K562 (cell line): ENCODE measurements around the gene RAD51AP2. TPM values are rescaled to one million over a fixed set of nuclear protein-coding genes. Genes with fewer than 3 reads are reported as not detected.

Experiments
- ATAC-seq: fragments of 200-7000 bp; cut with Tn5 transposase; 3 replicates; pipeline ENCODE4 v1.9.1; 2020; ENCODE audit warnings: moderate library complexity
- BruUV-seq: library from RNA; stranded (reverse); fragments of 400-500 nt; replicated peaks from 2 replicates; lab custom pipeline; 2021; lab: Mats Ljungman, UMichigan
- CTCF ChIA-PET: fragments of 300-600 bp; formaldehyde crosslinking; extraction: SDS; loops from one replicate; lab custom pipeline; 2021; ENCODE audit warnings: low intra/inter-chr PET ratio; lab: Yijun Ruan, JAX
- POLR2A ChIA-PET: fragments of 300-600, 350-650 bp; sonication (Branson Sonifier 250); formaldehyde crosslinking; extraction: SDS; loops from one replicate; lab custom pipeline; 2021; ENCODE audit warnings: antibody characterized with exemption, inconsistent platforms; lab: Yijun Ruan, JAX
- DNase-seq, 4 experiments: peaks; one replicate each; pipeline versions ENCODE4 v3.0.0 to v3.0.0-alpha.2; 2011 to 2018; ENCODE audit warnings: low spot score in 3 of 4, mixed read lengths in 3 of 4; ENCODE audit errors: extremely low read depth in 1 of 4
- FAIRE-seq: peaks from 2 replicates; lab custom pipeline; 2011; peaks lifted over from hg19 to GRCh38; lab: Jason Lieb, UNC
- H2AFZ ChIP-seq: 2 replicates; pipeline ENCODE4 v1.6.0; 2011; ENCODE audit warnings: low read depth, low read length, control low read depth, inconsistent platforms
- H3K27ac ChIP-seq: fragments of 200-600 bp; 3 replicates; pipeline ENCODE4 v1.8.0; 2011; ENCODE audit warnings: low read depth, mild to moderate bottlenecking, control low read depth, inconsistent platforms, low read length, moderate library complexity, mixed read lengths; ENCODE audit errors: extremely low read depth
- H3K27me3 ChIP-seq, 2 experiments: fragments of 300-600 bp in 1 of 2; 2 replicates in 1 of 2; 3 replicates in 1 of 2; pipeline versions ENCODE4 v1.6.0 to v1.8.0; 2011; ENCODE audit warnings: inconsistent platforms in 2 of 2, low read length in 2 of 2, mild to moderate bottlenecking in 1 of 2, mixed read lengths in 1 of 2, moderate library complexity in 1 of 2; ENCODE audit not compliant: control insufficient read depth in 2 of 2, insufficient read depth in 2 of 2
- H3K36me3 ChIP-seq: fragments of 300-600 bp; 3 replicates; pipeline ENCODE4 v1.8.0; 2011; ENCODE audit warnings: mild to moderate bottlenecking, low read length, inconsistent platforms; ENCODE audit not compliant: control insufficient read depth, insufficient read depth
- H3K4me1 ChIP-seq, 2 experiments: fragments of 200-600 bp in 1 of 2; replicated peaks in 1 of 2; 2 replicates in 1 of 2; 3 replicates in 1 of 2; pipeline versions ENCODE4 v1.5.1 to v1.8.0; 2011; ENCODE audit warnings: inconsistent platforms in 2 of 2, low read length in 2 of 2, mild to moderate bottlenecking in 1 of 2, mixed read lengths in 1 of 2, moderate library complexity in 1 of 2; ENCODE audit not compliant: control insufficient read depth in 2 of 2, insufficient read depth in 2 of 2
- H3K4me2 ChIP-seq: 2 replicates; pipeline ENCODE4 v1.6.1; 2011; ENCODE audit warnings: low read length, control low read depth, inconsistent platforms, mixed read lengths; ENCODE audit not compliant: insufficient read depth
- H3K4me3 ChIP-seq: fragments of 200-600 bp; sonication (generic), shearing (Covaris generic); 2 replicates; pipeline ENCODE4 v1.5.1; 2016; ENCODE audit warnings: control low read depth, inconsistent platforms
- H3K79me2 ChIP-seq: fragments of 200-600 bp; 3 replicates; pipeline ENCODE4 v1.8.0; 2011; ENCODE audit warnings: low read length, inconsistent platforms; ENCODE audit not compliant: control insufficient read depth, insufficient read depth
- H3K9ac ChIP-seq, 2 experiments: 2 replicates each; pipeline versions ENCODE4 v1.6.0 to v1.6.1; 2011; ENCODE audit warnings: low read depth in 2 of 2, low read length in 2 of 2, control low read depth in 1 of 2, inconsistent platforms in 1 of 2, mild to moderate bottlenecking in 1 of 2, mixed read lengths in 1 of 2; ENCODE audit not compliant: insufficient read depth in 1 of 2
- H3K9me1 ChIP-seq: one replicate; pipeline ENCODE4 v1.6.0; 2011; ENCODE audit warnings: inconsistent platforms, mild to moderate bottlenecking, low read length, moderate library complexity; ENCODE audit not compliant: control insufficient read depth, insufficient read depth
- H3K9me3 ChIP-seq: replicated peaks from 2 replicates; pipeline ENCODE4 v1.5.1; 2011; ENCODE audit warnings: low read depth, low read length, inconsistent platforms; ENCODE audit not compliant: control insufficient read depth, insufficient read depth
- H4K20me1 ChIP-seq: replicated peaks from 2 replicates; pipeline ENCODE4 v1.6.1; 2011; ENCODE audit warnings: low read length, inconsistent platforms, mixed read lengths; ENCODE audit not compliant: control insufficient read depth, insufficient read depth
- DPF2 ChIP-seq: fragments of 450-650 bp; IDR thresholded peaks from 2 replicates; pipeline ENCODE4 v1.6.1; 2016
- FOXA1 ChIP-seq: fragments of 450-650 bp; IDR thresholded peaks from 2 replicates; pipeline ENCODE4 v1.6.1; 2016; ENCODE audit warnings: mild to moderate bottlenecking, borderline replicate concordance
- GABPB1 ChIP-seq: sonication (generic); formaldehyde crosslinking; IDR thresholded peaks from 2 replicates; pipeline ENCODE4 v1.8.0; 2022; ENCODE audit warnings: mild to moderate bottlenecking, missing genetic modification reagents
- GTF2E2 ChIP-seq: fragments of 200-800 bp; sonication (Bioruptor generic); IDR thresholded peaks from 2 replicates; pipeline ENCODE4 v1.6.1; 2016; ENCODE audit warnings: missing genetic modification characterization, missing compliant biosample characterization
- KLF1 ChIP-seq: fragments of 450-650 bp; IDR thresholded peaks from 2 replicates; pipeline ENCODE4 v1.6.1; 2016; ENCODE audit warnings: missing genetic modification characterization, missing compliant biosample characterization
- MAFK ChIP-seq: IDR thresholded peaks from 2 replicates; pipeline ENCODE4 v1.6.1; 2011; ENCODE audit warnings: low read length, improper control_type of control experiment
- MXI1 ChIP-seq: IDR thresholded peaks from 2 replicates; pipeline ENCODE4 v1.6.1; 2011; ENCODE audit warnings: low read depth, mild to moderate bottlenecking, improper control_type of control experiment, low read length
- NCOA6 ChIP-seq: fragments of 450-650 bp; IDR thresholded peaks from 2 replicates; pipeline ENCODE4 v1.6.1; 2017; ENCODE audit warnings: mild to moderate bottlenecking
- POLR2H ChIP-seq: IDR thresholded peaks from 2 replicates; pipeline ENCODE4 v1.6.1; 2016; ENCODE audit warnings: missing genetic modification characterization, low read depth, mild to moderate bottlenecking, control low read depth, missing compliant biosample characterization, moderate library complexity
- SRSF1 ChIP-seq: fragments of 200-400 bp; formaldehyde crosslinking; IDR thresholded peaks from 2 replicates; pipeline ENCODE4 v1.6.1; 2017; ENCODE audit warnings: mild to moderate bottlenecking, low read depth, low read length, moderate library complexity
- ZNF165 ChIP-seq: fragments of 250-450 bp; sonication (Bioruptor Pico); IDR thresholded peaks from 2 replicates; pipeline ENCODE4 v1.4.0; 2020; ENCODE audit warnings: borderline replicate concordance
- ZNF217 ChIP-seq: sonication (generic); formaldehyde crosslinking; IDR thresholded peaks from 2 replicates; pipeline ENCODE4 v1.8.0; 2022; ENCODE audit warnings: mild to moderate bottlenecking, missing genetic modification reagents
- ZNF316 ChIP-seq: fragments of 450-650 bp; IDR thresholded peaks from 2 replicates; pipeline ENCODE4 v1.6.1; 2016
- ZNF431 ChIP-seq: sonication (generic); formaldehyde crosslinking; IDR thresholded peaks from 2 replicates; pipeline ENCODE4 v1.8.0; 2022; ENCODE audit warnings: mild to moderate bottlenecking, missing genetic modification reagents
- ZNF77 ChIP-seq: fragments of 250-450 bp; sonication (Bioruptor Pico); IDR thresholded peaks from 2 replicates; pipeline ENCODE4 v1.5.0; 2020
- ZNF785 ChIP-seq: fragments of 250-450 bp; sonication (Bioruptor Pico); IDR thresholded peaks from 2 replicates; pipeline ENCODE4 v1.4.0; 2020; ENCODE audit warnings: mild to moderate bottlenecking
- WGBS: fragments of 100-300 bp; shearing (Covaris generic); methylation state at CpG from one replicate; pipeline ENCODE4 v1.1.6; 2016; ENCODE audit warnings: low coverage, mixed read lengths; ENCODE audit not compliant: insufficient coverage; ENCODE audit errors: missing lambda C conversion rate; 5-methylcytosine and 5-hydroxymethylcytosine counted together
- in situ Hi-C: fragments of 300-500 bp; cut with MboI; formaldehyde crosslinking; loops from 4 replicates; pipeline ENCODE4 v1.15.0; 2018; ENCODE audit warnings: inconsistent platforms, mixed read lengths
- intact Hi-C: fragments of 100-400 bp; cut with micrococcal nuclease; formaldehyde crosslinking; loops from 2 replicates; pipeline ENCODE4 v1.14.2; 2022
- polyA plus RNA-seq, 8 experiments: library from polyadenylated mRNA; depleted of rRNA in 4 of 8; stranded (reverse) in 5 of 8; unstranded in 3 of 8; fragments of >200 nt; fragmentation: Nextera tagmentation in 2 of 8; fragmentation: Illumina TruSeq in 1 of 8; extraction: Ambion mirVana in 2 of 8; extraction: Trizol in 1 of 8; gene quantifications; 2 replicates each; pipeline versions ENCODE4 v1.2.1 to v1.2.3, GENCODE V29; 2011 to 2014; ENCODE audit warnings: inconsistent platforms in 1 of 8, missing spikeins in 1 of 8
- total RNA-seq, 7 experiments: library from RNA; depleted of rRNA in 6 of 7; stranded (reverse); fragments of >200 nt in 6 of 7; fragmentation: Illumina TruSeq in 2 of 7; extraction: Trizol in 2 of 7; gene quantifications; 2 replicates each; pipeline versions ENCODE4 v1.2.1 to v1.2.3, GENCODE V29; 2011 to 2021; ENCODE audit warnings: low replicate concordance in 1 of 7
- TF ChIP-seq, protein P1 (sequence below): fragments of 450-650 bp; IDR thresholded peaks from 2 replicates; pipeline ENCODE4 v1.6.1; 2017; ENCODE audit warnings: mild to moderate bottlenecking, moderate library complexity

The RAD51AP2 gene
- total and polyA plus RNA-seq, 9 of the 15 experiments (the other 6 are each of a cell fraction or from before 2014, with no cell fraction given), result 0.01 to 0.04 (median 0.04) TPM; not detected in 6

DNA sequence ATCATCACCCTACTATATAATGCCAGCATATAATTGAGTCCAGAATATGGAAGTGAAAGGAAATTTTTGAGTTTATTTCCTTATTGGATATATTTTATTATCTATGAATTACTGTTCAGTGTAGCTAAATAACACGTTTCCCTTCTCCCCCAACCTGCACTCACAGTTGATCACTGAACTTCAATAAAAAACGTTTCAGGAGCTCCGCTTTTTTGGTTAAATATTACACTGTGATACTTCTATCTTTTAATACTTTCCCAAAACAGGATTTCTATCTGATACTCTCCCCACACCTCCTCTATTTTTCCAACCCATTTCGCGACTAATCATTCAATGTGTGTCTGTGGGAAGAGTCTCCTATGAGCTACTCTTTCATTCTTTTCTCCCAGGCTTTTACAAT is 29.5 kb upstream of the RAD51AP2 start:
- WGBS, result 1% methylated on average over 5 of the region's 5 CpGs
- H3K36me3 ChIP-seq, result no peaks in the 10 kb centered on the region
- no peak for ATAC-seq
- H3K27ac ChIP-seq, result no peak overlapping the region
- no peaks in the 10 kb centered on the region for H3K79me2 ChIP-seq
- ChIA-PET CTCF (no interaction called here), POLR2A (interaction anchor here (0.6 kb wide), 1 partner anchor 471 kb away, joined by 3 read pairs; no protein-coding TSS in a partner anchor)
- in situ Hi-C loops, result no loop called here
- no peak overlapping the region for H3K9ac ChIP-seq
- no peaks in the 10 kb centered on the region for H3K9me1 ChIP-seq
- no peak overlapping the region for H3K4me3 ChIP-seq
- DNase-seq, result no peak
- intact Hi-C loops, result no loop called here
- TF ChIP-seq NCOA6, result no peak
- TF ChIP-seq KLF1 (tag), result no peak
- TF ChIP-seq MXI1, result no peak
- TF ChIP-seq FOXA1, result no peak
- no peak for TF ChIP-seq GTF2E2 (tag)
- TF ChIP-seq SRSF1, result no peak
- TF ChIP-seq MAFK, result no peak
- TF ChIP-seq, protein P1, sequence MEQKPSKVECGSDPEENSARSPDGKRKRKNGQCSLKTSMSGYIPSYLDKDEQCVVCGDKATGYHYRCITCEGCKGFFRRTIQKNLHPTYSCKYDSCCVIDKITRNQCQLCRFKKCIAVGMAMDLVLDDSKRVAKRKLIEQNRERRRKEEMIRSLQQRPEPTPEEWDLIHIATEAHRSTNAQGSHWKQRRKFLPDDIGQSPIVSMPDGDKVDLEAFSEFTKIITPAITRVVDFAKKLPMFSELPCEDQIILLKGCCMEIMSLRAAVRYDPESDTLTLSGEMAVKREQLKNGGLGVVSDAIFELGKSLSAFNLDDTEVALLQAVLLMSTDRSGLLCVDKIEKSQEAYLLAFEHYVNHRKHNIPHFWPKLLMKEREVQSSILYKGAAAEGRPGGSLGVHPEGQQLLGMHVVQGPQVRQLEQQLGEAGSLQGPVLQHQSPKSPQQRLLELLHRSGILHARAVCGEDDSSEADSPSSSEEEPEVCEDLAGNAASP, result no peak
- no peak for TF ChIP-seq ZNF77 (CRISPR knock-in tag)
- no peak for TF ChIP-seq ZNF165
- TF ChIP-seq ZNF316, result no peak
- TF ChIP-seq ZNF785, result no peak
- no peak for TF ChIP-seq ZNF431 (CRISPR knock-in tag)
- no peak for TF ChIP-seq ZNF217 (CRISPR knock-in tag)
- TF ChIP-seq GABPB1 (CRISPR knock-in tag), result no peak
- no peak for TF ChIP-seq POLR2H (tag)
- TF ChIP-seq DPF2, result no peak
- no peak for FAIRE-seq
- no peaks in the 10 kb centered on the region for H3K4me1 ChIP-seq
- H3K4me2 ChIP-seq, result no peak overlapping the region
- H3K27me3 ChIP-seq, result peaks cover 4 to 5% of the 10 kb centered on the region in 2 experiments; a peak in 3 of 5 replicates
- no peak overlapping the region for H2AFZ ChIP-seq
- no peaks in the 10 kb centered on the region for H3K9me3 ChIP-seq
- H4K20me1 ChIP-seq, result no peaks in the 10 kb centered on the region
- BruUV-seq, result no TSS peak
